Activated T-cell treated with anti-CD3 and anti-CD28 coated beads, Interleukin-2, amount 50 U/mL, for 48 hours (primary cell): ENCODE measurements around the gene CRYBG2.
A peak's percentile ranks its signal among the peaks of the same experiment; 100 is the strongest.
"Not testable (repeated sequence)": the region's sequence is repeated elsewhere in the genome, so short reads cannot be mapped to it uniquely, and the experiment has no call there.

Experiments
- DNase-seq, 2 experiments: peaks; one replicate each; pipeline ENCODE4 v3.0.0-alpha.2; 2020

Gene CRYBG2

GRCh38 chr1:26353976-26354820 is at the start of gene CRYBG2:
Gene CRYBG2 (minus strand): TSS chr1:26354130. CDS start chr1:26346657, 7,473 bp downstream.
- DNase-seq, result no peak

- DNase-seq, result no peak
Measured at GRCh38 chr1:26403656-26404055, 49.7 kb upstream of the CRYBG2 start.

GRCh38 chr1:26401891-26402290 is 48.0 kb upstream of the CRYBG2 start:
- DNase-seq, result no peak

GRCh38 chr1:26399034-26399433 is 45.1 kb upstream of the CRYBG2 start:
- DNase-seq, result no peak

GRCh38 chr1:26395754-26396153 is 41.8 kb upstream of the CRYBG2 start:
- no peak for DNase-seq

GRCh38 chr1:26391450-26391849 is 37.5 kb upstream of the CRYBG2 start:
- no peak for DNase-seq

- DNase-seq, result no peak
Measured at GRCh38 chr1:26389604-26390247, 35.8 kb upstream of the CRYBG2 start.

- DNase-seq, result no peak
Measured at GRCh38 chr1:26388791-26389445, 35.0 kb upstream of the CRYBG2 start.

- no peak for DNase-seq
Measured at GRCh38 chr1:26387447-26387846, 33.5 kb upstream of the CRYBG2 start.

GRCh38 chr1:26385063-26385462 is 31.1 kb upstream of the CRYBG2 start:
- DNase-seq, result not testable (repeated sequence)

- no peak for DNase-seq
Measured at GRCh38 chr1:26384076-26384475, 30.1 kb upstream of the CRYBG2 start.

GRCh38 chr1:26378879-26379251 is 24.9 kb upstream of the CRYBG2 start:
- no peak for DNase-seq

- peak; percentile 78 to 82 for DNase-seq
Measured at GRCh38 chr1:26378088-26378878, 24.4 kb upstream of the CRYBG2 start.

GRCh38 chr1:26376050-26376449 is 22.1 kb upstream of the CRYBG2 start:
- DNase-seq, result no peak

- no peak for DNase-seq
Measured at GRCh38 chr1:26375081-26375480, 21.2 kb upstream of the CRYBG2 start.

- DNase-seq, result peak in 1 of 2 experiments; percentile 45
Measured at GRCh38 chr1:26374361-26374760, 20.4 kb upstream of the CRYBG2 start.

- DNase-seq, result no peak
Measured at GRCh38 chr1:26373789-26374188, 19.9 kb upstream of the CRYBG2 start.

GRCh38 chr1:26373281-26373680 is 19.4 kb upstream of the CRYBG2 start:
- peak in 1 of 2 experiments; percentile 41 for DNase-seq

GRCh38 chr1:26372611-26373010 is 18.7 kb upstream of the CRYBG2 start, which contains the start of gene ZNF683:
Gene ZNF683 (minus strand): TSS chr1:26372750. CDS start chr1:26368571, 4,179 bp downstream.
- not testable (repeated sequence) for DNase-seq

- no peak for DNase-seq
Measured at GRCh38 chr1:26372039-26372438, 18.1 kb upstream of the CRYBG2 start.

- no peak for DNase-seq
Measured at GRCh38 chr1:26370591-26371382, 16.9 kb upstream of the CRYBG2 start.

GRCh38 chr1:26368486-26368885 is 14.6 kb upstream of the CRYBG2 start:
- no peak for DNase-seq
